HL-60 (cell line): ENCODE results near the gene KIF25.

Experiments
- DNase-seq, 2 experiments: peaks; one replicate each; pipeline ENCODE4 v3.0.0-alpha.2; 2010 to 2020; ENCODE audit warnings: low read depth in 1 of 2, low spot score in 1 of 2
- H3K27ac ChIP-seq: fragments of 250-450 bp; sonication (Bioruptor Pico); replicated peaks from 2 replicates; pipeline ENCODE4 v1.5.1; 2020; ENCODE audit warnings: mild to moderate bottlenecking, moderate library complexity
- H3K27me3 ChIP-seq: fragments of 250-450 bp; sonication (Bioruptor Pico); 2 replicates; pipeline ENCODE4 v1.5.1; 2021; ENCODE audit warnings: mild to moderate bottlenecking, moderate library complexity; ENCODE audit not compliant: insufficient read depth, poor library complexity, severe bottlenecking
- H3K4me3 ChIP-seq: replicated peaks from 2 replicates; pipeline ENCODE4 v1.5.1; 2011; ENCODE audit warnings: mild to moderate bottlenecking, control low read depth, low read length; ENCODE audit not compliant: insufficient read depth
- CTCF ChIP-seq: IDR thresholded peaks from one replicate; pipeline ENCODE4 v1.5.1; 2011; ENCODE audit warnings: low read length, control low read depth, inconsistent platforms; ENCODE audit not compliant: insufficient read depth
- GABPA ChIP-seq: IDR thresholded peaks from 2 replicates; pipeline ENCODE4 v1.6.1; 2012; ENCODE audit warnings: low read depth
- POLR2AphosphoS5 ChIP-seq: IDR thresholded peaks from 2 replicates; pipeline ENCODE4 v1.6.1; 2012; ENCODE audit warnings: low read depth
- REST ChIP-seq: IDR thresholded peaks from 2 replicates; pipeline ENCODE4 v1.6.1; 2012; ENCODE audit warnings: low read depth; ENCODE audit not compliant: insufficient replicate concordance
- SPI1 ChIP-seq: IDR thresholded peaks from 2 replicates; pipeline ENCODE4 v1.6.1; 2012; ENCODE audit warnings: low read depth, mild to moderate bottlenecking, borderline replicate concordance

The KIF25 gene

DNA sequence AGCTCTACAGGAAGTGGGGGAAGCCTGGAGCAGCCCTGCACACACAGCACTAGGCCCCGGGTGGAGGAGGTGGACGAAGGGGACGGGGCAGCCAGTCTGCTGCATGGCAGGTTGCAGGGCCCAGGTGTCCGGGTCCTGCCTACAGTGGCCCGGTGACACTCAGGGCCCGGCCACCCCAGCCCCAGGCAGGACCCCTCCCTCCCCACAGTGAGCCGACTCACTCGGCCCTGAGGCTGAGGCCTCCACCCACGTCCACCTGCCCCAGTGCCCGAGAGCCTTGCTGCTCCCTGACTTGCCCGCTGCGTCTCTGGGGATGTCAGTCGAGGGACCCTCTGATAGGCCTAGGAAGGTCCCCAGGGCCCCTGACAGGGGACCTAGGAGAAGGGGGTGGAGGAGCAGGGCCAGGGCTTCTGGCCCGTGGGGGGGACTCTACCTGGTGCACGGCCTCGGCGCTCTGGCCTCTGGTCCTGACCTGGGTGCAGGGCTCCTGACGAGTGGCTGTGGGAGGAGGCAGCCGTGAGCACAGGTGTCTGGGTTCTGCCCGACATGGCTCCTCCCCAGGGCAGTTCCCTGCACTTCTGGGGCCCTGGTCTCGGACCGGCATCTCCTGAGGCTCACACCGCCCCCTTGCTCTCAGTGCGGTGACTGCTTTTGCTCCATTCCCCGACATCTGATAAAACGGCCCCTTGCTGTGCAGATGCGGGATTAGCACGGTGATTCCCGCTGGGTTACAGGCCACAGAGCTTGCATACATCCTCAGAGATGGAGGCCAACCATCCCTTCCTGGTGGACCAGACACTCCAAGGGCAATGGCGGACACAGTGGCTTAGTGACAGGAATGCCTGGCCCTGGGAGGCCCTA is 61.5 kb downstream of the KIF25 start:
- Histone ChIP-seq H3K27me3 (no peaks in the 10 kb centered on the region), H3K27ac (no peak overlapping the region), H3K4me3 (no peak overlapping the region)
- TF ChIP-seq SPI1 (no peak), GABPA (no peak), CTCF (no peak), REST (no peak), POLR2AphosphoS5 (no peak)
- no peak for DNase-seq

GRCh38 chr6:168060521-168060931 is 63.1 kb downstream of the KIF25 start:
- DNase-seq, result no peak
- Histone ChIP-seq H3K27me3 (no peaks in the 10 kb centered on the region), H3K4me3 (no peak overlapping the region), H3K27ac (no peak overlapping the region)
- TF ChIP-seq CTCF (no peak), SPI1 (no peak), REST (no peak), POLR2AphosphoS5 (no peak), GABPA (no peak)

DNA sequence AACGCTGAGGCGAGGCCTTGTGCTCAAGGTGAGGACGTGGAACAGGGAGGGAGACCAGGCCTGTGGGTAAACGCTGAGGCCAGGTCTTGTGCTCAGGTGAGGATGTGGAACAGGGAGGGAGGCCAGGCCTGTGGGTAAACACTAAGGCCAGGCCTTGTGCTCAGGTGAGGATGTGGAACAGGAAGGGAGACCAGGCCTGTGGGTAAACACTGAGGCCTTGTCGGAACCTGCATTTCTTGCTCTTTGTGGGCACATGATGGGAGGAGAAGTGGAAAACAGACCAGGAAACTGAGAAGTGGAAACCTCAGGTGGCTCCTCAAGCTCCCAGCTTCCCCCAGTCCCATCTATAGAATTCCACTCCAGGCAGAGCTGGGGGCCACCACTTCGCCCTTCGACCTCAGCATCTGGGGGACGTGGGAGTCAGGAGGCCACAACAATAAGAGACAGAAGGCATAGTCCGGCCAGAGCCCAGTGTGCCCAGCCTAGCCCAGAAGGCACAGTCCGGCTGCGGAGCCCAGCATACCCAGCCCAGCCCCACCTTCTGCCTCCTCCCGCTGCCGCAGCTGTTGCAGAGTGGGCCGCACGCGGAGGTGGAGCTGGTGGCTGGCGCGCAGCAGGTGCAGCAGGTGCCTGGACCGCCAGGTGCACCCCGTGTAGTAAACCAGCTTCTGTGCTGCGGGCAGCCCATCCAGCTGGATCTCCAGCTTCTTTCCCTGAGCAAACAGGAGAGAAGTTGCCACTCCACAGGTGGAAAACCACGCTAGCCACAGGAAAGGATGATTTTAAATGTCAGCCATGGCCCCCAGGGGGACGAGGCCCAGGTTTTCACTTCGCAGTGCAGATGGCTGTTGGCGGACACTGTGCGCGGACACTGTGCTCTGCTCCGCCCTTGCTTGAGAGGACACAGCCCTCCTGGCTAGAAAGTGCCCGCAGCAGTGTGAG is 64.1 kb downstream of the KIF25 start:
- no peak overlapping the region for H3K4me3 ChIP-seq
- H3K27me3 ChIP-seq, result no peaks in the 10 kb centered on the region
- no peak overlapping the region for H3K27ac ChIP-seq
- DNase-seq, result no peak
- TF ChIP-seq CTCF (no peak), GABPA (no peak), SPI1 (no peak), POLR2AphosphoS5 (no peak), REST (no peak)
